Stimulated activated CD8-positive, alpha-beta memory T cell treated with anti-CD3 and anti-CD28 coated beads, Interleukin-4, amount 100 ng/mL, for 48 hours (primary cell): Measurements from ENCODE around the gene NEDD8.

Source experiments
- DNase-seq: peaks from one replicate; pipeline ENCODE4 v3.0.0-alpha.2; 2020

NEDD8 gene

DNA sequence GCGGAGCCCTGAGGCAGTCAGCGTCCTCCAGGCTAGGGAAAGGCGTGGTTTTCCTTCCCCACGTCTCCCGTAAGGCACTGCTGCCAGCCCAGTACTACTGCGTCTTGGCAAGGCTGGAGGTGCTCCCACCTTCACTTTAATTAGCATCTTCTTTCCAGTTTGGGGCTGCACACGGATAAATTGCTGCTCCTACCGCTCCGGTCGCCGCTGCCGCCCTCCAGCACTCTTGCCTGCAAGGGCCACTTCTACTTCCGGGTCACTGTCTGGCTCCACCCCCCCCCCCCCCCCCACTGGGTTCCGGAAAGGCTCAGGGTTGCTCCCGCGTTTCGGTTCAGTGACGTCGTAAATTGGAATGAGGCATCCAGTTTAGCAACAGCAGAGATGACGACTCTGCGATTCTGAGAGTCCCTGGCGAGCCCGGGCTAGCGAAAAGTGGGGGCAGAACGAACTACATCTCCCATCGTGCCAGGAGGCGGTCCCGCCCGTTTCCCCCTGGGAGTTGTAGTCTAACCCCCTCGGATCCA is at the start of gene NEDD8:
Gene NEDD8, minus strand, starts transcription at position 247 of the 524 bp plus-strand sequence. Its CDS starts 100 bp downstream, at position 147.
- peak; percentile 92 for DNase-seq

DNA sequence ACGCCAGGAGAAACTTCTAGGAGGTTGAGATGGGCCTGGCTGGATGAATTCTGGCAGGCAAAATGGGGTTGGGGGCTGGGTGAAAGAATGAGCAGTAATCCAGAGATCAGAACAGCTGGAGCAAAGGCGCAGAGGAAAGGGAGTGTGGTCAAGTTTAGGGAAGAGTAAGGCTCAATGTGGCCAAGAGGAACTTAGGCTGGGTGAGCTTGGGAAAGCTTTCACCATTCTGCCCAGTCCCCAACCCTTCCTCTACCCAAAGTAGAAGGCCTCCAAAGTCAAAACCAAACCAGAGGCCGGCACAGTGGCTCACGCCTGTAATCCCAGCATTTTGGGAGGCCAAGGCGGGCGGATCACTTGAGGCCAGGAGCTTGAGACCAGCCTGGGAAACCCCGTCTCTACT is 49.5 kb upstream of the NEDD8 start:
- no peak for DNase-seq

DNA sequence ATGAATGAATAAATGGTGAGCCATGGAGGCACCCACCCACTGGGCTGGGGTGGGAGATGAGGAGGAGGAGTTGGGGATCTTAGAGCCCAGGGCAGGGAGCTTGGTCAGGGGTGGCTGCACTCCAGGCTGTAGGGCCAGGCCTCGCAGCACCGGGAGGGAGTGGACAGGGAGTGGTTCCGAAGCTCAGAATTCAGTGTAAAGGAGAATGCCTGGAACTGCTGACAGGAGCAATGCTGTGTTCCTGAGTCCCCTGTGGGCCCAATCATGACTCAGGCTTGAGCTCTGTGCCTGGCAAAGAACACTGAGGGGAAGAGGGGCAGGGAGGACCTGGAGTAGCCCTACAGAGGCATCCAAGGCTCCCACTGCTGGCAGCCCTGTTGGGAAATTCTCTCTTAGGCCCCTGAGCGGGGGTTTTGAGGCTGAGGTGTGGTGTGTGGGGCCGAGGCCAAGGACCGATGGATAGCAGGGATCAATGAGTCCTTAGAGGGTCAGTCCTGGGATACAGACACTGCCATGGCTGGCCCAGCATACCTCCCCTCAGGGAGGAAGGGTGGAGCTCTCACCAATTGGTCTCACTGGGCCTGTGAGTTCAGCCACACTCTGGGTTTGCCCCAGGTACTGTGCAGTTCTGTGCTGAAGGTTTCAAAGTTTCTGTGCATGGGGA is 48.8 kb upstream of the NEDD8 start:
- no peak for DNase-seq

DNA sequence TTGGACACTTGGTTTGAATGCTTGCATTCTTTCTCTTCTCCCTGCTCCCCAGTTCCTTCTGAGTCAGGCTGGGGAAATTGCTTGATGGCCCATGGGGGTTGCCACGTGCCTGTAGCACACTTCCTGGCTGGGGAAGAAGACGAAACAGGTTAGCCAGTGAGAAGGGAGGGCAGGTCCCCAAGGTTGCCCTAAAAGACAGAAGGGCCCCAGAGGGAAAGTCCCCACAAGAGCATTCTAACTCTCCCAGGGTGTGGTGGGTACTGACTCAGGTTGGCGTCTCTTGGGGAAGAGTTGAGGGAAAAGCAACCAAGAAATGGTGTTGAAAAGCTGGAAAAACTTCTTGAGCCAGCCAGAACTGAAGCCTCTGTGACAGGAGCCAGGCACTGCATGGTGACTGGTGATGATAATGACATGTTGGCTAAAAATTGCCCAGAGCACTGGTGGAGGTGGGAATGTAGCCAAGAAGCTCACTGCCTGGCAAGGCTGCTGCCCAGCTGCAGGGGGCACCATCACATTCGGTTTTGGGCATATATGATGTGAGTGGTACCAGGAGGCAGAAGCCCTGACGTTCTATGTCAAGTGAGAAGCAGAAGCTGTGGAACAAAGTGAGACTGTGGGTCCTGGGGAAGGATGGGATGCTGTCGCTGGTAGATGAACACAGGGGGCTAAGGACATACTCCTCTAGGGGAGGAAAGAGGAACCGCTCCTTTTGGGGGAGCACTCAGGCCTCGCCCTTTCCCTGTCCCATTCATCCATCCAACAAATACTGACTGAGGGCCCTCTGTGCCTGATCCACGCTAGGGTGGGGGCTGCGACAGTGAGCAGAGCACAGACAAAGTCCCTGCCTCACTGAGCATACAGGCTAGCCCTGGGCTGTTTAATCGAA is 47.4 kb upstream of the NEDD8 start:
- peak; percentile 63 for DNase-seq

DNA sequence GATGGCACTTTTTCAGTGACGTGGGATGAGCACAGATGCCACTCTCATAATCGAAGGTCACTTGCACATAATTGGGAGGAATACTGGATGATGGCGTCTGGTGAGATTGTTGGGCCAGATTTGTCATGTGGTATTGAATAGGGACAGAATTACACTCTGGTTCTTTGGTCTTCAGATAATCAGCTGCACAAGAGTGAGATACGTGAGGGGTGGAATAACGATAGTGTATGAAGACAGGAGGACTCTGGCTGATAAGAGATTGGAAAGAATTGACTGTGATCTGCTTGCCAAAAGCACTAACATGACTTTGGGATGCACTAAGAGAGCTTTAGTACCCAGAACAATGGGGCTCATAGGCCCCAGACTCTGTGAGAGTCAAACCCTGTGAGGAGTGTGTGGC is 46.3 kb upstream of the NEDD8 start:
- no peak for DNase-seq

DNA sequence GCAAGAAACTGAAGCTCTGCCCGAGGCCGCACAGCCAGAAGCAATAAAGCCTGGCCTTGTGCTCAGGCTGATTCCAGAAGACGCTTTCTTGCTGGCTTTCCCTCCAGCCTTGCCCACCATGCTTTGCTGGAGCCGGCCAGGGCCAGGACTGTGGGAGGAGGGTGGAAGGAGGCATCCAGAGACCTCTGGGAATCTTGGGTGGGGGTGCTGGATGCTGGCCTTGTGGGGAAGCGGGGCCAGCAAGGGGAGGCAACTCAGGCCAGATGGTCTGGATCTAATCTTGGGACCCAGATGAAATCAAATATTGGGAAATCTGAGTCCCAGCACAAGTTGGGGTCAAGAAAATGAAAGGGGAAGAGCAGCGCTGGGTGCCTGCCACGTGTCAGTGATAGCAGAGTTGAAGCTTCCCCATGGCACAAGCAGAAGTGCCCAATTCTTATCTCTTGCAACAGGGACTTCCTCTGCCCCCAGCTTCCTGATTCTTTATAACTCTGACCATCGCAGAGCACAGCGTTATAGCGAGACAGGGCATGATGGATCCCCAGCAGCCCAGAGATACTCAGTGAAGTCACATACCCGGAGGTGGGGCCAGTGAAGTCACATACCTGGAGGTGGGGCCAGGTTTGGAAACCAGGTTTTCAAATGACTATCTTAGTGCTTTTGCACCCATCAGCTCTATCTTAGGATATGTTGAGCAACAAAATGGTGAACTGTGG is 45.6 kb upstream of the NEDD8 start:
- peak; percentile 51 for DNase-seq

DNA sequence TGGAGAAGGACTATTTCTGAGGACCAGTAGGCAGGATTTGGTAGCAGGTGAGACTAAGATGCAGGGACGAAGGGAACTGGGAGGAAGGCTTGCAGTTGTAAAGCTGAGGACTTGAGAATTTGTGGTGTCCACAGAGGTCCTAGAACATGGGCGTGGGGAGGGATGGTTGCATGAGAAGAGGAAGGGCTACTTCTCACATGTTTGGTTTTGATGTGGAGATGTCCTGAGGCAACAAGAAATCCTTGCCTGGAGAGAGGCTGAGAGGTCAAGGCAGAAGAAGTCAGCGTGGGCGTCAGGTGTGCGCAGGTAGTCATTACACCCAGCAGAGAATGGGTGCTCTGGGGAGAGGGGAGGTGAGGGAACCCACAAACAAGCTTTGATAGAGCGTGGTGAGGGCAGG is 44.9 kb upstream of the NEDD8 start:
- no peak for DNase-seq

DNA sequence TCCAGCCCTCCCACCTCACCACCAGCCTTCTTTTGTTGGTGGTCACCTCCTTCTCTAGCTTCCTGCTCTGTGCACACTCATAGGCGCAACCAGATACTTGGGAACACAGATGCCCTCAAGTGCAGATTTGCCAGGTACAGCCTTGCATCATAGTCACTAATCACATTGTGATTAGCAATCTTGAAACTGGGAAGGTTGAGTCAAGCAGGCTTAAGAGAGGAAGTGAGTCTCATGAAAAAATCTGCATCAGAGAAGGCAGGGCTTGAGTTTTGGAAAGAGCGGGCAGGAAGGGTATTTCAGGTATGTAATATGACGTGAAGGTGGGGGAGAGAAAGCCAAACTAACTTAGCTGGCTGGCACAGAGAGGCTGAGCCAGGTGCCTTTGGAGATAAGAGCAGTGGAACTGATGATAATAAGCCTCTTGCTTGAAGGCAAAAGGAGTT is 42.0 kb upstream of the NEDD8 start:
- DNase-seq, result peak; percentile 63

DNA sequence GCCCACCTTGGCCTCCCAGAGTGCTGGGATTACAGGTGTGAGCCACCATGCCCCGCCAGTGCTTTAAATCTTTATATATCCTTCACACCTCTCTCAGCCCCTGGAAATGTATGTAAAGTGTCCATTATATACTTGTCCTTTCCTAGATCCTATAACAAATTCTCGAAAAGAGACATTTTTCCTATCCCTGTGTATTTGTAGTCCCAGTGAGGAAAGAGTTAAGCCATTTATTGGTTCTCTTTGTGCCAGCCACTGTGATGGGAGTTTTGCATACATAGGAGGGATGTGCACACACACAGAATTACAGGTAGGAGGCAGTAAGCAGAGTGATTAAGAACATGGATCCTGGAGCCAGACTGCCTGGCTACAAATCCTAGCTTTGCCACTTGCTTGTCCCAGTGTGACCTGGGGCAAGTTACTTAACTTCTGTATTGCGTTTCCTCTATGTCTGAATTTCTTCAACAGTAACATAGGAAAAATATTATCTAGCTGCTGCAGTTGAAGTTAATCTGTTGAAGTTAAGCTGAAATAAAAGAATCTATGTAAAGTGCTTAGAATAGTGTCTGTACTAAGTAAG is 41.3 kb upstream of the NEDD8 start:
- no peak for DNase-seq

DNA sequence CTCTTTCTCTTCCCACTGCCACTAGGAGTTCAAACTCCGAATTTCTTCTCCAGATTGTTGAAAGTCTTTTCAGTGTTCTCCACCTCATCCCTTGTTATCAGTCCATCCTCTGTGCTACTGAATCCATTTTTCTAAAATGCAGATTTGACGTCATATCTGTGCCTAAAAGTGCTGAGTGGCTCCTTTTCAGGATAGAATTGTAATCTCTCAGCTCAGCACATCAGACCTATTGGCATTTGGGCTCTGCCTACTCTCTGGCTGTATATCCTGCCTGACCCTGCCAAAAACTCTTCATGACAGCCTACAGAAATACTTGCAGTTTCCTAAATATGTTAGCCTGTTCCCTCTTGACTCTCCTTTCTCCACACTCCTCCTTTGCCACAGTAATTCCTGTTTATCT is 40.3 kb upstream of the NEDD8 start:
- DNase-seq, result no peak

DNA sequence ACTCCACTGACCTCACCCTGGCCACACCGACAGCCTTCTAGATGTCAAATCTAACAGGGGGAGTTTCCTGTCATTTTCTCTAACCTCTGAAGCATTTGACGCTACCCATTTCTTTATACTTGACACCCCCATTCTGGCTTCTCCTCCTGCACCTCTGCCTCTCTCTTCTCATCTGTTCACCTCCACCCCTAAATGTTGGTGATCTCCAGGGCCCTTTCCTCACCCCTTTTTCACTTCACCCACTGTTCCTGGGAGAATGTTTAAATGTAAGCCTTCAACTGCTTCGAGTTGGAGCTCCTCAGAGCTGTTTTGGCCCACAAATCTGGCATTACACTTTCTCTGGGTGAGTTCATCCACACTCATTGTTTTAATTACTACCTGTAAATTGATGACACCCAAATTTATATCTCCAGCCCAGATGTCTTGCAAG is 39.7 kb upstream of the NEDD8 start:
- no peak for DNase-seq

DNA sequence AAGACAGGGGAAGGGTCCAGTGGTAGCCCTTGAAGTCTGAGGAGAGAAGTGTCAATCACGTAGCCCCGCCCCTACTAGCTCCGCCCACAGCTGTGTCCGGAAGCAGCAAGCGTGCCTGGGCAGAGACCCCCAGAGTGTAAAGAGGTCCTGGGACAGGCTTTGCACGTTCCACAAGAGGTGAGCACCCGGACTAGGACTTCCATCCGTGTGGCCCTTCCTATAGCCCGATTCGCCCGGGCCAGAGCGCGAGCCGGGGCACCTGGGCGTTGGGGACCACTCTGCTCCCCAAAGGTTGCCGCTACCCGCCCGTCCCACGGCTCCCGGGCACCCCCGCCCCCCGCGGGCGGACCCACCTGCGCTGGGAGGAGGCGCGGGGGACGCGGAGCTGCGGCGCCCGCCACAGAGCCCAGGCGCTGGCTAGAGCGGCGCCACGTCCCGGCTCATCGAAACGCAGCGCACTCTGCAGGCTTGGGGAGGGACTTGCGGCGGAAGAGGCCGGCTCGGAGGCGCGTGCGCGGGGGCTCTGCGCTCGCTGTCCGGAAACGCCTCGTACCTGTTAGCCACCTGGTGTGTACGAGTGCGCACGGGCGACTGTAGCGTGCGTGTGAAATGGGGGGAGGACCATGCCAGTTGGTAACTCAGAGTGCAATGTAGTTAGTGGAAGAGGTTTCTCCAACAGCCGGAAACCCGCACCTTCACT is 39.1 kb upstream of the NEDD8 start, which contains the start of gene RABGGTA:
Gene RABGGTA, minus strand, starts transcription at position 464 of the 700 bp plus-strand sequence. CDS start 482 bp downstream, outside the sequence.
- peak; percentile 90 for DNase-seq

DNA sequence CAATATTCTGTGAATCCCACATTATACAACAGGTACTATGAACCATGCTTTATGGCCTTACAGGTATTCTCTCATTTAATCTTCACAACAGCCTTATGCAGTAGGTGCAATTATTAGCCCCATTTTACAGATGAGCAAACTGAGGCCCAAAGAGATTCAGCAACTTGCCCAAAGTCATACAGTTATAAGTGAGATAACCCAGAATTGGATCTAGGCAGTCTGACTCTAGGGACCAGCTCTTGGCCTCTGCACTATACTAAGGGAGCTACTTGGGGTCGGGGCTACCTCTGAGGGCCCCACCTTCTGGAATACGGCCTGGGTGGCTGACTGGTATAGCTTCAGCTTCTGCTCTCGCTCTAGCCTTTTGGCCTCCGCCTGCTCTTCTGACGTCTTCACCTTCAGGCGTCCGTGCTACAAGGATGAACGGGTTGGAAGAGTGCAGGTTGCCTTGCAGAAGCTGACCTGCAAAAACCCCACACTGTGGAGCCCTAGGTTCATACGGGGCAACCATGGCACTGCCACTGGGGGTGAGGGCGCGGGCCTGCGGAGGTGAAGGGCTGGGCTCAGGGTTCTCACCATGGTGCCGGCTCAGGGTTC is 38.5 kb upstream of the NEDD8 start:
- DNase-seq, result no peak

DNA sequence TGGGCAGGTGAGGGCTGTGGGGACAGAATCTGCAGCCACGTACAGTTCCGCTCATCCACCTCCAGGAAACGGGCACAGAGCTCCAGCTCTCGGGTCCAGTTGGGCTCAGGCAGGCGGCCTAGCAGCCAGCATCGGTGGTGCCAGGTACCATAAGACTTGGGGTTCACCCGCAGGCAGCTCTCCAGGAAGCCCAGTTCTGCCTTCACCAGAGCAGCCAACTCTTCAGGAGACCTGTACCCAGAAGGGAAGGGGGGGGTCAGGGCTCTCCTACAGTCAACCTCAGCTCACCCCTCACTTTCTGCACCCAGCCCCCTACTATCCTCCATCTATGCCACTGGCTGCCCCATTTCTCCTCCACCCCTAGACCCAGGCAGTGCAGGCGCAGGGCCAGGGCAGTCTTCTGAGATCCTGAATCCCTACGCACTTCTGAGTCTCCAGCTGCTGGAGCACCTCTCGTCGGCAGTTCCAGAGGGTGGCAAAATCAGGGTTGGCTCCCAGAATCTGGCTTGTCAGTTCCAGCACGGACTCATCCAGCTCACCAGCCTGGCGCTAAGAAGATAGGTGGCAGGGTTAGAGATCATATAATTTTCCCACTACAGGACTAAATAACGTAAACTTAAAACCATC is 37.9 kb upstream of the NEDD8 start:
- no peak for DNase-seq

DNA sequence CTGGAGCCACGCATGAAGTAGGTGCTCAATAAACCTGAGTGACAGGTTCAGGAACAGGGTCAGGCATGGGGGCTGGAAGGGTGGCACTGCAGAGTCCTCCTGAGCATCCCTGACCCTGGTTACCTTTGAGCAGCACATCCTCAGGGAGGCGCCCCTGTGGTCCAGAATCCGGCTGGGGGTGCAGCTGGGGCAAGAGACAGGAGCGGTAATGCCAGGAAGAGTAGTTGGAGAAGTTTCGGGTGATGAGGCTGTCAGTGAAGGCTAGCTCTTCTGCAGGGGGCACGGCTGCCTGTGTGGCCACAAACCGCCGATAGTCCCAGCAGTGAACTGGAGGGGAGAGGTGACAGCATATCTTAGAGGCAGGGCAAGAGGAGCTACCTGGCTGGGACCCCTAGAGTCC is 37.2 kb upstream of the NEDD8 start:
- DNase-seq, result no peak

DNA sequence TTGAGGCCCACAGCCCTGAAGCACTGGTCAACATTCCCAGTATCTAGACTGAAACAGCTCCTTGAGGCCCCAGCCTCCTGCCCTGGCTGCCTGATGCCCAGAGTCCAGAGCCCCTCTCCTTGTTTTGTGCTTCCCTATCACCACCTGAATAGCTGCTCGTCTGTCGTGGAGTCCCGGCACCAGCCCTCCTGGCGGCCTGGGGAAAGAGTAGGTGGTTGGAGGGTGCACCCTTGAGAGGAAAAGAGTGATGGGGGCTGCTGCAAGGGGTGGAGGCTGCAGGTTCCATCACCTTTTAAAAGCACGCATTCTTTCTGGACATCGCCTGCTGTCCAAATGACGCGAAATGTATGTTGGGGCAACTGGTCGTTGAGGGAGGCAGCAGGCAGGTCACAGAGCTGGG is 36.1 kb upstream of the NEDD8 start:
- no peak for DNase-seq

DNA sequence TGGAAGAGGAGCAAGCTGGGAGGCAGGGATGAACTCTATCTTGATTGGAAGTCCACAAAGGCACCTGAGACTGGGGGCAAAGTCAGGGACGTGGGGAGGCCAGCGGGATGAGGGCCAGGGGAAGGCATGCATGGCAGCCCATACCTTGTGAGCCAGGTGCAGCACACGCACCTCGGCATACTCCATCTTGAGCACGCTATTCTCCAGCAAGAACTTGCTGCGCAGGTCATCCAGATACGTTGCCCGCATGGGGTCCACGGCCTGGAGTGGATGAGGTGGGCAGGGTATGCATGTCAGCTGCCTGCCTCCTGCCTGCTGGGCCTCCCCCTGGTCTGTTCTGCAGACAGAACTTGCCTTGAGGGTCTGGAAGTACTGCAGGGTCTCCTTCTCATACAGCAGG is 35.3 kb upstream of the NEDD8 start:
- DNase-seq, result no peak

DNA sequence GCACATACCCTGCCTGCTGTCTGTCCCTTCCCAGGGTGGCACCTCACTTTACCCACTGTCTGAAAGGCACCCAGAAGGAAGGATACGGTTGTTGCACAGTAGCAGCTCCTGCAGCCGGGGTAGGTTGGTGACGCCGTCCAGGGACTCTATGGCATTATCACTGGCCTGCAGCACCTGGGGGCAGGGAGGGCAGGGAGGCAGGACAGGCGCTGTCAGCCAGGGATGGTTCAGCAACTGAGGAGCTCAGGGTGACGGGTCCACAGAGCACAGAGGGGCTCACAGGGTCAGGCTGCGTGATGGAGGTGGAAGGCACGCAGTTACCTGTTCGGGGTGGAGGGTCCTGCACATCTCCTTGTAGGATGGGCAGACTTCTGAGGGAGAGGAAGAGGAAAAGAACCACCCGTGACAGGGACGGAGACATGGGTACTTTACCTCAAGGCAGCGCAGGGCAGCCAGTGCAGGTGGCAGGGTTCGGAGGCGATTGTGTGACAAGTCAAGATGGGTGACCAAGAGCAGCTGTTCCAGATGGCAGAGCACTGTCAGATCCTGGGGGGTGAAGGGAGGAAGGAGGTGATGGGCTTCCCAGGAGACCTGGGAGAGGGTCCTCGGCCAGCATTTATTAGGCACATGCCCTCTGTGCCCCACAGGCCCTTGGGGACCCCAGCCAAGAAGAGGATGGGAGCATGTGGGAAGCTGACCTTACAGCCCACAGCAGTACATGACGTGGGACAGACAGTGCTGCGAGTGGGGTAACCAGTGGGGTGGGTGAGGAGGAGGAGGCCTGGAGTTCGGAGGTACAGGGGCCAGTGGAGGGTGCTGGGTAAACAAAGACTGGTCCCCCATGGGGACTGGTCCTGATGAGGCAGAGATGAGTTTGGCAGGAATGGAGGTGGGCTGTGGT is 34.4 kb upstream of the NEDD8 start:
- no peak for DNase-seq

DNA sequence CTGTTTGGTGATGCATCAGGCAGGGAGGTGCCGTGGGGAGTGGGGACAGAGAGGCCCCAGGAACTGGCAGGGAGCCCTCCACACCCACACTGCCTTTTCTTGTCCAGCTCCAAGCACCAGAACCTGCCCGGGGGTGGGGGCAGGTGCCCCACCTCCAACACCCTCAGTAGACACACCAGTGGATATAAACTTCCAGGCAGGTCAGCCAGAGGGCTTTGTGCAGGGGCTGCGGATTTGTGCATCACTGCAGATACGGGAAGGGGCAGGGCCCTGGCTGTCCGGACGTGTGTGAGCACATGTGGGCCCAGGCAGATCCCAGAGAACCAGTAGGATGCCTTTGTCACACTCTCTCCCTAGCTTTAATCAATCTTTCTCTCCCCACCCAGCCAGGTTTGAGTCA is 32.1 kb upstream of the NEDD8 start:
- no peak for DNase-seq

DNA sequence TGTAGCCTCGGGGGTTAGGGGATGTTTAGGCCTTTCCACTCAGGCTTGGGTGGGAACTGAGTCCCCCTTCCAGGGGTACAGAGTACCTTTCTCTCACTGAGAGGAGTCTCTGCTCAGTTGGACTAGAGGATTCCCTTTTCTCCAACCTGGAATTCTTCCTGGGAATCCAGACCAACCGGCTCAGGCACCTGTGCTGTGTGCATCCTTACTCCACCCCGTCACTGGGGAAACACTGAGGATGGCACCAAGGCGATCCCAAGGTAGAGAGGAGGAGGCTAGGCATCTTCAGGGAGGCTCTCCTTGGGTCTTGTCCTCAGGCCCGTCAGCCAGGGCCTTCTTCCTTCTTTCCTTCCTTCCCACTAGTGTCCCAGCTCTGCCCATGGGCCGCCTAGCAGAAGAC is 31.7 kb upstream of the NEDD8 start:
- DNase-seq, result no peak
